GM13977 (cell line): Measurements from ENCODE around the gene AP4S1.
A peak's percentile ranks its signal among the peaks of the same experiment; 100 is the strongest.

Experiments used
- DNase-seq: peaks from one replicate; pipeline ENCODE4 v3.0.0; 2012; ENCODE audit warnings: low spot score
- CTCF ChIP-seq: IDR thresholded peaks from 2 replicates; pipeline ENCODE4 v1.5.1; 2012; ENCODE audit warnings: mild to moderate bottlenecking, control low read depth; ENCODE audit not compliant: insufficient read depth; ENCODE audit errors: extremely low read depth, missing control alignments
- in situ Hi-C: fragments of 300-500 bp; cut with MboI; formaldehyde crosslinking; loops from one replicate; pipeline ENCODE4 v1.12.0; 2022; ENCODE audit warnings: low sequenced_read_pairs, low pct_unique_long_range_greater_than_20kb, mixed read lengths, inconsistent platforms; ENCODE audit not compliant: unreplicated experiment

Gene AP4S1

GRCh38 chr14:31025367-31026076 lies at the start of gene AP4S1:
Gene AP4S1, plus strand, starts transcription at chr14:31025649. Its CDS starts 40,548 bp downstream, at chr14:31066197.
- in situ Hi-C loops, result no loop called here
- TF ChIP-seq CTCF, result no peak
- DNase-seq, result peak; percentile 42

GRCh38 chr14:30977752-30978151 lies 47.7 kb upstream of the AP4S1 start:
- no peak for TF ChIP-seq CTCF
- in situ Hi-C loops, result no loop called here
- no peak for DNase-seq

GRCh38 chr14:30980106-30980704 lies 45.2 kb upstream of the AP4S1 start:
- in situ Hi-C loops, result loop anchor here (10.0 kb wide), 1 partner anchor 95 kb away; no protein-coding TSS in a partner anchor
- TF ChIP-seq CTCF, result peak; percentile 53
- DNase-seq, result peak; percentile 60

GRCh38 chr14:30980980-30981379 lies 44.5 kb upstream of the AP4S1 start:
- no peak for TF ChIP-seq CTCF
- in situ Hi-C loops, result loop anchor here (10.0 kb wide), 1 partner anchor 94 kb away; no protein-coding TSS in a partner anchor
- DNase-seq, result no peak

- in situ Hi-C loops, result loop anchor here (10.0 kb wide), 1 partner anchor 92 kb away; no protein-coding TSS in a partner anchor
- TF ChIP-seq CTCF, result no peak
- DNase-seq, result no peak
Observed at GRCh38 chr14:30982533-30982932, 42.9 kb upstream of the AP4S1 start.

- in situ Hi-C loops, result loop anchor here (10.0 kb wide), 1 partner anchor 91 kb away; no protein-coding TSS in a partner anchor
- no peak for TF ChIP-seq CTCF
- DNase-seq, result no peak
Observed at GRCh38 chr14:30983858-30984257, 41.6 kb upstream of the AP4S1 start.
